WTC11 (cell line): Measurements from ENCODE around the gene SPHK2. TPM values are rescaled to one million over a fixed set of nuclear protein-coding genes. Genes with fewer than 3 reads are reported as not detected.

Source experiments
- CREM ChIP-seq: sonication (generic); formaldehyde crosslinking; IDR thresholded peaks from 2 replicates; pipeline ENCODE4 v1.8.1; 2022; ENCODE audit warnings: mild to moderate bottlenecking, missing genetic modification reagents, moderate library complexity
- E2F5 ChIP-seq: sonication (generic); formaldehyde crosslinking; IDR thresholded peaks from 2 replicates; pipeline ENCODE4 v1.8.1; 2022; ENCODE audit warnings: mild to moderate bottlenecking, moderate library complexity, missing genetic modification reagents
- ESRRA ChIP-seq: sonication (generic); formaldehyde crosslinking; IDR thresholded peaks from 2 replicates; pipeline ENCODE4 v1.8.1; 2022; ENCODE audit warnings: mild to moderate bottlenecking, missing genetic modification reagents, borderline replicate concordance
- FOXJ3 ChIP-seq: sonication (generic); formaldehyde crosslinking; IDR thresholded peaks from 2 replicates; pipeline ENCODE4 v1.9.0; 2021; ENCODE audit warnings: missing genetic modification reagents, mild to moderate bottlenecking, borderline replicate concordance
- FOXP1 ChIP-seq: sonication (generic); formaldehyde crosslinking; IDR thresholded peaks from 2 replicates; pipeline ENCODE4 v1.8.0; 2022; ENCODE audit warnings: missing genetic modification reagents, mild to moderate bottlenecking, moderate library complexity, borderline replicate concordance
- JUN ChIP-seq: sonication (generic); formaldehyde crosslinking; IDR thresholded peaks from 2 replicates; pipeline ENCODE4 v1.8.0; 2023; ENCODE audit warnings: mild to moderate bottlenecking, missing genetic modification reagents
- MLX ChIP-seq: sonication (generic); formaldehyde crosslinking; IDR thresholded peaks from 2 replicates; pipeline ENCODE4 v1.8.1; 2023; ENCODE audit warnings: mild to moderate bottlenecking, missing genetic modification reagents, moderate library complexity
- NFATC4 ChIP-seq: fragments of 250-450 bp; sonication (Bioruptor Pico); IDR thresholded peaks from 2 replicates; pipeline ENCODE4 v1.9.0; 2021; ENCODE audit warnings: mild to moderate bottlenecking
- NFE2L1 ChIP-seq: sonication (generic); formaldehyde crosslinking; IDR thresholded peaks from 2 replicates; pipeline ENCODE4 v1.8.1; 2023; ENCODE audit warnings: missing genetic modification reagents
- NR2C2 ChIP-seq: sonication (generic); formaldehyde crosslinking; IDR thresholded peaks from 2 replicates; pipeline ENCODE4 v1.8.0; 2022; ENCODE audit warnings: mild to moderate bottlenecking, missing genetic modification reagents
- PRRX2 ChIP-seq: fragments of 250-450 bp; sonication (Bioruptor Pico); IDR thresholded peaks from 2 replicates; pipeline ENCODE4 v1.8.0; 2021; ENCODE audit warnings: mild to moderate bottlenecking
- SMAD3 ChIP-seq: sonication (generic); formaldehyde crosslinking; IDR thresholded peaks from 2 replicates; pipeline ENCODE4 v1.8.0; 2022; ENCODE audit warnings: missing genetic modification reagents, mild to moderate bottlenecking, borderline replicate concordance
- SP1 ChIP-seq: sonication (generic); formaldehyde crosslinking; conservative IDR thresholded peaks from 2 replicates; pipeline ENCODE4 v1.8.1; 2022; ENCODE audit warnings: missing genetic modification reagents
- STAT6 ChIP-seq: sonication (generic); formaldehyde crosslinking; conservative IDR thresholded peaks from 2 replicates; pipeline ENCODE4 v1.8.1; 2023; ENCODE audit warnings: mild to moderate bottlenecking, low read depth, missing genetic modification reagents, moderate library complexity
- TEAD1 ChIP-seq: sonication (generic); formaldehyde crosslinking; IDR thresholded peaks from 2 replicates; pipeline ENCODE4 v1.8.0; 2022; ENCODE audit warnings: mild to moderate bottlenecking, missing genetic modification reagents
- ZNF317 ChIP-seq: sonication (generic); formaldehyde crosslinking; IDR thresholded peaks from 2 replicates; pipeline ENCODE4 v1.8.1; 2023; ENCODE audit warnings: low read depth, mild to moderate bottlenecking, moderate library complexity, missing genetic modification reagents, borderline replicate concordance
- total RNA-seq: library from RNA; stranded (reverse); gene quantifications from 3 replicates; pipeline ENCODE4 v1.2.3, GENCODE V29; 2021
- TF ChIP-seq, protein P1 (sequence below): fragments of 250-450 bp; sonication (Bioruptor Pico); IDR thresholded peaks from 2 replicates; pipeline ENCODE4 v1.9.0; 2021; ENCODE audit warnings: mild to moderate bottlenecking
- TF ChIP-seq, protein P2 (sequence below): sonication (generic); formaldehyde crosslinking; IDR thresholded peaks from 2 replicates; pipeline ENCODE4 v1.8.1; 2023; ENCODE audit warnings: mild to moderate bottlenecking, missing genetic modification reagents, moderate library complexity
- TF ChIP-seq, protein P3 (sequence below): sonication (generic); formaldehyde crosslinking; IDR thresholded peaks from 2 replicates; pipeline ENCODE4 v1.8.0; 2022; ENCODE audit warnings: missing genetic modification reagents
- TF ChIP-seq, protein P4 (sequence below): sonication (generic); formaldehyde crosslinking; IDR thresholded peaks from 2 replicates; pipeline ENCODE4 v1.8.1; 2023; ENCODE audit warnings: mild to moderate bottlenecking, missing genetic modification reagents
- TF ChIP-seq, protein P5 (sequence below): sonication (generic); formaldehyde crosslinking; IDR thresholded peaks from 2 replicates; pipeline ENCODE4 v1.8.1; 2022; ENCODE audit warnings: low read depth, mild to moderate bottlenecking, moderate library complexity, missing genetic modification reagents, borderline replicate concordance
- TF ChIP-seq, protein P6 (sequence below): fragments of 250-450 bp; sonication (Bioruptor Pico); IDR thresholded peaks from 2 replicates; pipeline ENCODE4 v1.8.0; 2021; ENCODE audit warnings: mild to moderate bottlenecking

Gene SPHK2
- total RNA-seq, 1 experiment from 2014 or later, result 64.6 TPM

GRCh38 chr19:48634424-48635262, 15.3 kb downstream of the SPHK2 start (continued):
- TF ChIP-seq SP1 (CRISPR knock-in tag), result peak; percentile 88
- TF ChIP-seq E2F5 (CRISPR knock-in tag), result no peak
- TF ChIP-seq FOXJ3, result no peak
- no peak for TF ChIP-seq CREM (CRISPR knock-in tag)
- TF ChIP-seq SMAD3 (CRISPR knock-in tag), result no peak
- no peak for TF ChIP-seq JUN (CRISPR knock-in tag)
- TF ChIP-seq PRRX2, result no peak
- TF ChIP-seq NFATC4, result no peak
- TF ChIP-seq NFE2L1 (CRISPR knock-in tag), result no peak
- TF ChIP-seq STAT6 (CRISPR knock-in tag), result no peak
- TF ChIP-seq TEAD1 (CRISPR knock-in tag), result peak; percentile 94
- TF ChIP-seq ESRRA (CRISPR knock-in tag), result no peak
- TF ChIP-seq, protein P1, sequence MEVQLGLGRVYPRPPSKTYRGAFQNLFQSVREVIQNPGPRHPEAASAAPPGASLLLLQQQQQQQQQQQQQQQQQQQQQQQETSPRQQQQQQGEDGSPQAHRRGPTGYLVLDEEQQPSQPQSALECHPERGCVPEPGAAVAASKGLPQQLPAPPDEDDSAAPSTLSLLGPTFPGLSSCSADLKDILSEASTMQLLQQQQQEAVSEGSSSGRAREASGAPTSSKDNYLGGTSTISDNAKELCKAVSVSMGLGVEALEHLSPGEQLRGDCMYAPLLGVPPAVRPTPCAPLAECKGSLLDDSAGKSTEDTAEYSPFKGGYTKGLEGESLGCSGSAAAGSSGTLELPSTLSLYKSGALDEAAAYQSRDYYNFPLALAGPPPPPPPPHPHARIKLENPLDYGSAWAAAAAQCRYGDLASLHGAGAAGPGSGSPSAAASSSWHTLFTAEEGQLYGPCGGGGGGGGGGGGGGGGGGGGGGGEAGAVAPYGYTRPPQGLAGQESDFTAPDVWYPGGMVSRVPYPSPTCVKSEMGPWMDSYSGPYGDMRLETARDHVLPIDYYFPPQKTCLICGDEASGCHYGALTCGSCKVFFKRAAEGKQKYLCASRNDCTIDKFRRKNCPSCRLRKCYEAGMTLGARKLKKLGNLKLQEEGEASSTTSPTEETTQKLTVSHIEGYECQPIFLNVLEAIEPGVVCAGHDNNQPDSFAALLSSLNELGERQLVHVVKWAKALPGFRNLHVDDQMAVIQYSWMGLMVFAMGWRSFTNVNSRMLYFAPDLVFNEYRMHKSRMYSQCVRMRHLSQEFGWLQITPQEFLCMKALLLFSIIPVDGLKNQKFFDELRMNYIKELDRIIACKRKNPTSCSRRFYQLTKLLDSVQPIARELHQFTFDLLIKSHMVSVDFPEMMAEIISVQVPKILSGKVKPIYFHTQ (CRISPR knock-in tag), result no peak
- TF ChIP-seq, protein P2, sequence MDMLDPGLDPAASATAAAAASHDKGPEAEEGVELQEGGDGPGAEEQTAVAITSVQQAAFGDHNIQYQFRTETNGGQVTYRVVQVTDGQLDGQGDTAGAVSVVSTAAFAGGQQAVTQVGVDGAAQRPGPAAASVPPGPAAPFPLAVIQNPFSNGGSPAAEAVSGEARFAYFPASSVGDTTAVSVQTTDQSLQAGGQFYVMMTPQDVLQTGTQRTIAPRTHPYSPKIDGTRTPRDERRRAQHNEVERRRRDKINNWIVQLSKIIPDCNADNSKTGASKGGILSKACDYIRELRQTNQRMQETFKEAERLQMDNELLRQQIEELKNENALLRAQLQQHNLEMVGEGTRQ (CRISPR knock-in tag), result peak; percentile 97
- TF ChIP-seq MLX (CRISPR knock-in tag), result no peak
- TF ChIP-seq FOXP1, result 0 out of 2 replicates have a peak, but pooled peaks have one; percentile 21
- TF ChIP-seq, protein P3, sequence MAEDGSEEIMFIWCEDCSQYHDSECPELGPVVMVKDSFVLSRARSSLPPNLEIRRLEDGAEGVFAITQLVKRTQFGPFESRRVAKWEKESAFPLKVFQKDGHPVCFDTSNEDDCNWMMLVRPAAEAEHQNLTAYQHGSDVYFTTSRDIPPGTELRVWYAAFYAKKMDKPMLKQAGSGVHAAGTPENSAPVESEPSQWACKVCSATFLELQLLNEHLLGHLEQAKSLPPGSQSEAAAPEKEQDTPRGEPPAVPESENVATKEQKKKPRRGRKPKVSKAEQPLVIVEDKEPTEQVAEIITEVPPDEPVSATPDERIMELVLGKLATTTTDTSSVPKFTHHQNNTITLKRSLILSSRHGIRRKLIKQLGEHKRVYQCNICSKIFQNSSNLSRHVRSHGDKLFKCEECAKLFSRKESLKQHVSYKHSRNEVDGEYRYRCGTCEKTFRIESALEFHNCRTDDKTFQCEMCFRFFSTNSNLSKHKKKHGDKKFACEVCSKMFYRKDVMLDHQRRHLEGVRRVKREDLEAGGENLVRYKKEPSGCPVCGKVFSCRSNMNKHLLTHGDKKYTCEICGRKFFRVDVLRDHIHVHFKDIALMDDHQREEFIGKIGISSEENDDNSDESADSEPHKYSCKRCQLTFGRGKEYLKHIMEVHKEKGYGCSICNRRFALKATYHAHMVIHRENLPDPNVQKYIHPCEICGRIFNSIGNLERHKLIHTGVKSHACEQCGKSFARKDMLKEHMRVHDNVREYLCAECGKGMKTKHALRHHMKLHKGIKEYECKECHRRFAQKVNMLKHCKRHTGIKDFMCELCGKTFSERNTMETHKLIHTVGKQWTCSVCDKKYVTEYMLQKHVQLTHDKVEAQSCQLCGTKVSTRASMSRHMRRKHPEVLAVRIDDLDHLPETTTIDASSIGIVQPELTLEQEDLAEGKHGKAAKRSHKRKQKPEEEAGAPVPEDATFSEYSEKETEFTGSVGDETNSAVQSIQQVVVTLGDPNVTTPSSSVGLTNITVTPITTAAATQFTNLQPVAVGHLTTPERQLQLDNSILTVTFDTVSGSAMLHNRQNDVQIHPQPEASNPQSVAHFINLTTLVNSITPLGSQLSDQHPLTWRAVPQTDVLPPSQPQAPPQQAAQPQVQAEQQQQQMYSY, result no peak
- TF ChIP-seq ZNF317 (CRISPR knock-in tag), result no peak
- TF ChIP-seq NR2C2 (CRISPR knock-in tag), result no peak
- TF ChIP-seq, protein P4, sequence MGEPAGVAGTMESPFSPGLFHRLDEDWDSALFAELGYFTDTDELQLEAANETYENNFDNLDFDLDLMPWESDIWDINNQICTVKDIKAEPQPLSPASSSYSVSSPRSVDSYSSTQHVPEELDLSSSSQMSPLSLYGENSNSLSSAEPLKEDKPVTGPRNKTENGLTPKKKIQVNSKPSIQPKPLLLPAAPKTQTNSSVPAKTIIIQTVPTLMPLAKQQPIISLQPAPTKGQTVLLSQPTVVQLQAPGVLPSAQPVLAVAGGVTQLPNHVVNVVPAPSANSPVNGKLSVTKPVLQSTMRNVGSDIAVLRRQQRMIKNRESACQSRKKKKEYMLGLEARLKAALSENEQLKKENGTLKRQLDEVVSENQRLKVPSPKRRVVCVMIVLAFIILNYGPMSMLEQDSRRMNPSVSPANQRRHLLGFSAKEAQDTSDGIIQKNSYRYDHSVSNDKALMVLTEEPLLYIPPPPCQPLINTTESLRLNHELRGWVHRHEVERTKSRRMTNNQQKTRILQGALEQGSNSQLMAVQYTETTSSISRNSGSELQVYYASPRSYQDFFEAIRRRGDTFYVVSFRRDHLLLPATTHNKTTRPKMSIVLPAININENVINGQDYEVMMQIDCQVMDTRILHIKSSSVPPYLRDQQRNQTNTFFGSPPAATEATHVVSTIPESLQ (CRISPR knock-in tag), result no peak
- TF ChIP-seq, protein P5, sequence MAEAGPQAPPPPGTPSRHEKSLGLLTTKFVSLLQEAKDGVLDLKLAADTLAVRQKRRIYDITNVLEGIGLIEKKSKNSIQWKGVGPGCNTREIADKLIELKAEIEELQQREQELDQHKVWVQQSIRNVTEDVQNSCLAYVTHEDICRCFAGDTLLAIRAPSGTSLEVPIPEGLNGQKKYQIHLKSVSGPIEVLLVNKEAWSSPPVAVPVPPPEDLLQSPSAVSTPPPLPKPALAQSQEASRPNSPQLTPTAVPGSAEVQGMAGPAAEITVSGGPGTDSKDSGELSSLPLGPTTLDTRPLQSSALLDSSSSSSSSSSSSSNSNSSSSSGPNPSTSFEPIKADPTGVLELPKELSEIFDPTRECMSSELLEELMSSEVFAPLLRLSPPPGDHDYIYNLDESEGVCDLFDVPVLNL (CRISPR knock-in tag), result no peak
- TF ChIP-seq, protein P6, sequence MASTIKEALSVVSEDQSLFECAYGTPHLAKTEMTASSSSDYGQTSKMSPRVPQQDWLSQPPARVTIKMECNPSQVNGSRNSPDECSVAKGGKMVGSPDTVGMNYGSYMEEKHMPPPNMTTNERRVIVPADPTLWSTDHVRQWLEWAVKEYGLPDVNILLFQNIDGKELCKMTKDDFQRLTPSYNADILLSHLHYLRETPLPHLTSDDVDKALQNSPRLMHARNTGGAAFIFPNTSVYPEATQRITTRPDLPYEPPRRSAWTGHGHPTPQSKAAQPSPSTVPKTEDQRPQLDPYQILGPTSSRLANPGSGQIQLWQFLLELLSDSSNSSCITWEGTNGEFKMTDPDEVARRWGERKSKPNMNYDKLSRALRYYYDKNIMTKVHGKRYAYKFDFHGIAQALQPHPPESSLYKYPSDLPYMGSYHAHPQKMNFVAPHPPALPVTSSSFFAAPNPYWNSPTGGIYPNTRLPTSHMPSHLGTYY (CRISPR knock-in tag), result no peak
